GM12874 (cell line): ENCODE results near the gene PTPRD.

Source experiments
- CTCF ChIP-seq: IDR thresholded peaks from 2 replicates; pipeline ENCODE4 v1.5.1; 2011; ENCODE audit warnings: low read depth, mild to moderate bottlenecking, control low read depth, low read length, moderate library complexity; ENCODE audit not compliant: insufficient read depth

Gene PTPRD

GRCh38 chr9:8382266-8382665 is 2230.5 kb downstream of the PTPRD start:
- no peak for TF ChIP-seq CTCF

- TF ChIP-seq CTCF = no peak
Observed at GRCh38 chr9:8381601-8382000, 2231.2 kb downstream of the PTPRD start.

GRCh38 chr9:8374471-8374870 is 2238.3 kb downstream of the PTPRD start:
- no peak for TF ChIP-seq CTCF

GRCh38 chr9:8371686-8372085 is 2241.1 kb downstream of the PTPRD start:
- TF ChIP-seq CTCF = no peak

- TF ChIP-seq CTCF = no peak
Observed at GRCh38 chr9:8366161-8366926, 2246.5 kb downstream of the PTPRD start.

DNA sequence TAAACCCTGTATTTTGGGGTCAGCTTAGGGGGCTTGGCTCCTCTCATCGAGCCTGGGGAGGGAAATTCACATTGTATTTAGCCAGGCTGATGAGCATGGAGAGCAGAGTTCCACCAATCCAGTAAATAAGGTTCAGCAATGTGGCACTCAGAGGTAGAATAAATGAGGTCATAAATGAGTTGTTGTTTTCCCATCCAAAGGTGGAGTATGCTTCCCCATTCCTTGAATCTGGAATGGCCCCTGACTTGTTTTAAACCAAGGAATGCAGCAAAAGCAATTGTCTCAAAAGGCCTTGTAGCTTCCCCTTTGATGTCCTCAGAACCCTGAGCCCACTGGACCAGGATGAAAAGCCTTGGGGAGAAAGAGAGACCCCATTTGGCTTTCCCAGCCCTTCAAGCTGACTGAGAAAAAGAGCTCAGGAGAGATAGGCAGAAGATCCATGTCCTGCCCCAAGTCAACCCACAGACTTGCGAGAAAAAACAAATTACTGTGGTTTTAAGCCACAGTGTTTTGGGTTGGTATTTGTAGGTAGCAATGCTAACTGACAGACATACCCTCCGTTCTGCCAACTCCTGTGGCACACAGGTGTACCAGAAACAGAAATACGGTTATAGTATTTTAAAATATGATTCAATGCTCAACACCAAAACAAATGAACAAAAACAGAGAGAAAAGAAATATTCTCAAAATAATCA is 2247.2 kb downstream of the PTPRD start:
- TF ChIP-seq CTCF = no peak

DNA sequence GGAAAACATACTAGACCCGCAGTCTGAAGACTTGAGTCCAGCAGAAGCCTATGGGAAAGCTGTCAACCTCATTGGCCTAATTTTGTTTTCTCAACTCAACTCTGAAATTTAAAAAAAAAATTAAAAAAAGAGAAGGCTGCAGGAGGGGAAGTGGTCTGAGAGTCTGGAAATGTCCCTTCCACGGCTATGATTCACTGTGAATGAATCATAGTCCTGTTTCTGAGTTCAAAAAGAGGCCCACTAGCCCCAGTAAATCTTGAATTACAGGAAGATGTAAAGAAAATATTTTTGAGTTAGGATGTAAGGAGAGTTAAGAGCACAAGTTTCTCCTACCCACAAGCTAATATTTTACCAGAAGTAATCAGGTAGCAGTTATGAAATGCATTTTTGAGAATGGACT is 2247.8 kb downstream of the PTPRD start:
- no peak for TF ChIP-seq CTCF
